Measurements from ENCODE around the gene IL16.

Gene IL16

GRCh38 chr15:81265256-81265943 is 68.7 kb downstream of the IL16 start:
- Mint-ChIP-seq H3K4me1 (ENCODE audit: low read depth) (peaks cover 32% of the 10 kb centered on the region), H3K27me3 (ENCODE audit: low read depth) (peaks cover 14% of the 10 kb centered on the region), H3K4me3 (no peak overlapping the region), H3K27ac (no peak overlapping the region), H3K36me3 (ENCODE audit: low read depth) (no peaks in the 10 kb centered on the region), H3K9me3 (no peaks in the 10 kb centered on the region)

DNA sequence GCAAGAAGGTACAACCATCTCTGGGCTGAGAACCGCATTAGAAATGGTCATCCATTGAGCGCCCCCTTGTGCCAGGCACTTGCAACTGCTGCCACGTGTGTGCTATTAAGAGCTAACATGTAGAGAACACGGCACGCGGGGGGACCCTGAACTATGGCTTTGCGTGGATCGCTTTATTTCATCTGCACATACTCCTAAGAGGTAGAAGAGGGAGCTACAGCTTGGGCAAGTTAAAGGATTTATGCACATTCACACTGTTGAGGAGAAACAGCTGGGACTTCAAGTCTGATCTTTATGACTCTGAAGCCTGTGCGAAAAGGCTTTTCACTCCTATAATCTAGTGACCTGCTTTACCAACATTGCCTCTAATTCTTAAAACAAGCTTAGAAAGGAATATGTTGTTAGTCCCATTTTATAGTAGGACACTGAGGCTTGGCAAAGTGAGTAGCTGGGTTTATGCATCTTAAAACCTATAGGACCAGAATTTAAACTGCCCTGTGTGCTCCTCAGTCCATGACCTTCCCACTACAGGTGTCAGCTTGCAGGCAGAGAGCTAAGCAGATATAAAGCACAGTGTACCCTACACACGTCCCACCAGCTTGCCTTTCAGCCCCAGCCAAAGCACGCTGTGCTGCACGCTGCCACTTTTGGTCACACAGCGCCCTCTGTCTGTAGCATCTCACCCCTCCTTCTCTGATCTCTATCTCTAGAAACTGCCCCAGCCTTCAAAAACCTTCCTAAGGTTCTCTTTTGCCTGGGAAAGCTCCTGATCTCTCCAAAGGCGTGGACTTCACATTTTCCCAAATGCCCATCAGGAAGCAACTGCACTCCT is 69.5 kb downstream of the IL16 start:
- Mint-ChIP-seq H3K4me3 (peak overlapping the region; percentile 70), H3K27ac (peak overlapping the region; percentile 47), H3K9me3 (no peaks in the 10 kb centered on the region), H3K27me3 (ENCODE audit: low read depth) (peaks cover 14% of the 10 kb centered on the region), H3K4me1 (ENCODE audit: low read depth) (peaks cover 34% of the 10 kb centered on the region), H3K36me3 (ENCODE audit: low read depth) (no peaks in the 10 kb centered on the region)

- Mint-ChIP-seq H3K27ac (no peak overlapping the region), H3K4me3 (no peak overlapping the region), H3K27me3 (ENCODE audit: low read depth) (peaks cover 14% of the 10 kb centered on the region)
Measured at GRCh38 chr15:81268340-81268739, 71.7 kb downstream of the IL16 start.

GRCh38 chr15:81268881-81269601 is 72.4 kb downstream of the IL16 start:
- Mint-ChIP-seq H3K27me3 (ENCODE audit: low read depth) (peaks cover 14% of the 10 kb centered on the region), H3K36me3 (ENCODE audit: low read depth) (no peaks in the 10 kb centered on the region), H3K4me3 (no peak overlapping the region), H3K27ac (no peak overlapping the region), H3K9me3 (no peaks in the 10 kb centered on the region), H3K4me1 (ENCODE audit: low read depth) (peaks cover 34% of the 10 kb centered on the region)

More at GRCh38 chr15:81268340-81268739, 71.7 kb downstream of the IL16 start:
- Mint-ChIP-seq H3K9me3 (no peaks in the 10 kb centered on the region), H3K36me3 (ENCODE audit: low read depth) (no peaks in the 10 kb centered on the region), H3K4me1 (ENCODE audit: low read depth) (peaks cover 34% of the 10 kb centered on the region)

DNA sequence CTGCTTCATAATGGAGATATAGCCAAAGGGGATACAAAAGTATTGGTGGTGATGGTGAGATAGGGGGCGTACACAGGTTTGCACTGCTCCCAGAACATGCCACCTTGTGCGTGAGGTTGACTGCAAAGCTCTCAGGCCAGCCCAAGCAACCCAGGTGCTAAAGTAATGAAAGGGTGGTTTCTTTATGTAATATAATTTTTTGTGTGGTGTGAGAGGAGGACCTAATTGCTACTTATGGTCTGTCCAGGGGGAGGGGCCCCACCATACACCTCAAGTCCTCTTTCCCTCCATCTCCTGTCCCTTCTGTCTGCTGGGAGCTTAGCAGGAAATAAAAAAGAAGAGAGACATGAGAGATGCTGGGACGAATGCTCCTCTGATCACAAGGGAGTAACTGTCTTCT is 73.5 kb downstream of the IL16 start:
- H3K27me3 Mint-ChIP-seq (ENCODE audit: low read depth), result peaks cover 4% of the 10 kb centered on the region
- H3K4me3 Mint-ChIP-seq, result no peak overlapping the region
- peaks cover 39% of the 10 kb centered on the region for H3K4me1 Mint-ChIP-seq (ENCODE audit: low read depth)
- H3K27ac Mint-ChIP-seq, result no peak overlapping the region
- H3K36me3 Mint-ChIP-seq (ENCODE audit: low read depth), result no peaks in the 10 kb centered on the region
- H3K9me3 Mint-ChIP-seq, result no peaks in the 10 kb centered on the region

GRCh38 chr15:81270781-81271491 is 74.3 kb downstream of the IL16 start:
- Mint-ChIP-seq H3K4me1 (ENCODE audit: low read depth) (peaks cover 39% of the 10 kb centered on the region), H3K27ac (no peak overlapping the region), H3K9me3 (no peaks in the 10 kb centered on the region)

GRCh38 chr15:81271761-81272644 is 75.3 kb downstream of the IL16 start:
- peaks cover 32% of the 10 kb centered on the region for H3K4me1 Mint-ChIP-seq (ENCODE audit: low read depth)
- H3K4me3 Mint-ChIP-seq, result no peak overlapping the region
- peaks cover 5% of the 10 kb centered on the region for H3K9me3 Mint-ChIP-seq
- H3K27me3 Mint-ChIP-seq (ENCODE audit: low read depth), result no peaks in the 10 kb centered on the region
- peaks cover 3% of the 10 kb centered on the region for H3K36me3 Mint-ChIP-seq (ENCODE audit: low read depth)
- no peak overlapping the region for H3K27ac Mint-ChIP-seq

More at GRCh38 chr15:81270781-81271491, 74.3 kb downstream of the IL16 start:
- Mint-ChIP-seq H3K4me3 (no peak overlapping the region), H3K27me3 (ENCODE audit: low read depth) (no peaks in the 10 kb centered on the region), H3K36me3 (ENCODE audit: low read depth) (no peaks in the 10 kb centered on the region)

GRCh38 chr15:81273200-81273599 is 76.5 kb downstream of the IL16 start:
- H3K27ac Mint-ChIP-seq, result no peak overlapping the region
- peaks cover 32% of the 10 kb centered on the region for H3K4me1 Mint-ChIP-seq (ENCODE audit: low read depth)
- H3K4me3 Mint-ChIP-seq, result no peak overlapping the region
- H3K9me3 Mint-ChIP-seq, result peaks cover 14% of the 10 kb centered on the region
- peaks cover 11% of the 10 kb centered on the region for H3K36me3 Mint-ChIP-seq (ENCODE audit: low read depth)
- H3K27me3 Mint-ChIP-seq (ENCODE audit: low read depth), result no peaks in the 10 kb centered on the region

- peaks cover 21% of the 10 kb centered on the region for H3K9me3 Mint-ChIP-seq
- H3K36me3 Mint-ChIP-seq (ENCODE audit: low read depth), result peaks cover 12% of the 10 kb centered on the region
- H3K4me3 Mint-ChIP-seq, result no peak overlapping the region
- peaks cover 30% of the 10 kb centered on the region for H3K4me1 Mint-ChIP-seq (ENCODE audit: low read depth)
- no peak overlapping the region for H3K27ac Mint-ChIP-seq
- H3K27me3 Mint-ChIP-seq (ENCODE audit: low read depth), result no peaks in the 10 kb centered on the region
Measured at GRCh38 chr15:81273855-81274254, 77.2 kb downstream of the IL16 start.

DNA sequence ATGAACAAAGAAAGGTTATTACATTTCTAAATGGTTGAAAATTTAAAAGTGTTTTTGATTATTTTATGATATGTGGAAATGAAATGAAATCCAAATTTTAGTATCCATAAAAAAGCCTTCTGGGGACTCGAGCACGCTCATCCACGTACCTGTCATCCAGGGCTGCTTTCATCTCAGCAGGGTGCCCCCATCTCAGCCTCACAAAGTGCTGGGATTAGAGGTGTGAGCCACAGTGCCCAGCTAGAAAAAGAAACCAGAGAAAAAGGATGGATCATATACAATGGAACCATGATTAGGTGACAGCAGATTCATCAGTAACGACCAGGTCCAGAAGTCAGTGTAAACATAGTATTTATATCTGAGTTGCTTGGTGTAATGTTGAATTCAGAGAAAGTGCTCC is 77.6 kb downstream of the IL16 start:
- Mint-ChIP-seq H3K36me3 (ENCODE audit: low read depth) (peaks cover 12% of the 10 kb centered on the region), H3K27me3 (ENCODE audit: low read depth) (no peaks in the 10 kb centered on the region), H3K4me3 (no peak overlapping the region), H3K27ac (no peak overlapping the region), H3K9me3 (peaks cover 25% of the 10 kb centered on the region), H3K4me1 (ENCODE audit: low read depth) (peaks cover 26% of the 10 kb centered on the region)

DNA sequence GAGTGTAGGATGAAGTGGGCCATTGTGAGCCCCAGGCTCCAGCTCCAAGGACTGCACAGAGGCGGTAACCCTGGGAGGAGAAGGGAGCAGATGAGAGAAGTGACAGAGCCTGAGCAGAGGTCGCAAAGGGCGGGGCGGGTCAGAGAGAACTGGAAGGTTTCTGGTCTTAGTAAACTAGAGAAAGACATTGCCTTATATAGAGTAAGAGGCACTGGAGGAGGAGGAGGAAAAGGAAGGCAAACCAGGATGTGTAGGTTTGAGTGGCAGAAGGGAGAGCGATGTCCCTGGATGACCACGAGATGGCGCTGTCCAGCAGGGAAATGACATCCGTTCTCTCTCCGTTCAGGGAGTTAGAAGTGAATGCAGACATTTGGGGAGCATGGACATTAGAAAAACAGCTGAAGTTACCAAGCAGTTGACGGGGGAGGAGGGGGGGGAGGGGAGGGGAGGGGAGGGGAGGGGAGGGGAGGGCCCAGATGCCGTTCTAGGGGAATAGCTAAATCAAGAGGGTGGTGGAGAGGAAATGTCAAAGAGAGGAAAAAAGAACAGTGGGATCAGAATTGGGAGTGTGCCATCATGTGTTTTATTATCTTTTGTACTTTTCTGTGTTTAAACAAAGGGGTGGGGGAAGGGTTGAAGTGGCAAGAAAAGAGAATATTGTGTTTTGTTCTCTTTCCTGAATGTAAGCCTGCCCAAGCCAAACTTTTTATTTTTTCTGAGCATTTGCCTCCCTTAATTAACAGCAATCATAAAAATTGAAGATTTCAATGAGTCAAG is 78.4 kb downstream of the IL16 start:
- peak overlapping the region; percentile 76 for H3K27ac Mint-ChIP-seq
- no peaks in the 10 kb centered on the region for H3K27me3 Mint-ChIP-seq (ENCODE audit: low read depth)
- H3K4me3 Mint-ChIP-seq, result peak overlapping the region; percentile 6
- H3K9me3 Mint-ChIP-seq, result peaks cover 25% of the 10 kb centered on the region
- peaks cover 23% of the 10 kb centered on the region for H3K4me1 Mint-ChIP-seq (ENCODE audit: low read depth)
- peaks cover 12% of the 10 kb centered on the region for H3K36me3 Mint-ChIP-seq (ENCODE audit: low read depth)

- Mint-ChIP-seq H3K36me3 (ENCODE audit: low read depth) (peaks cover 12% of the 10 kb centered on the region), H3K9me3 (peaks cover 25% of the 10 kb centered on the region), H3K4me3 (no peak overlapping the region), H3K27ac (no peak overlapping the region), H3K27me3 (ENCODE audit: low read depth) (no peaks in the 10 kb centered on the region), H3K4me1 (ENCODE audit: low read depth) (peaks cover 20% of the 10 kb centered on the region)
Measured at GRCh38 chr15:81275711-81276392, 79.2 kb downstream of the IL16 start.

Measured in T-helper 1 cell treated with Interleukin-12 subunit alpha and Interleukin-12 subunit beta and Interleukin-4 antibody, amounts not matched to agents 30 μg/mL and 1 μg/mL, for 36 hours (primary cell).